Measurements from ENCODE around the gene KCTD15. TPM values are rescaled to one million over a fixed set of nuclear protein-coding genes. Genes with fewer than 3 reads are reported as not detected.

Gene KCTD15
- total RNA-seq, 2 experiments from 2014 or later = 8.7 to 9.6 TPM

- Mint-ChIP-seq H3K4me1 (peaks cover 3% of the 10 kb centered on the region), H3K36me3 (ENCODE audit: low read depth) (peaks cover 2% of the 10 kb centered on the region), H3K27me3 (no peaks in the 10 kb centered on the region), H3K9me3 (ENCODE audit: low read depth) (no peaks in the 10 kb centered on the region), H3K4me3 (no peak overlapping the region), H3K27ac (no peak overlapping the region)
- no peak for ATAC-seq
- ChIA-PET POLR2A (no interaction called here), CTCF (interaction anchor here (1.0 kb wide), 1 partner anchor 29 kb away, joined by 3 read pairs; no protein-coding TSS in a partner anchor)
- intact Hi-C loops (cut with DNase I, micrococcal nuclease) = no loop called here
- no peak for DNase-seq
These were observed 11.7 kb downstream of the KCTD15 start for GRCh38 chr19:33808399-33808798.

GRCh38 chr19:33809960-33810359 is 13.3 kb downstream of the KCTD15 start:
- ChIA-PET POLR2A (no interaction called here), CTCF (interaction anchor here (0.9 to 1.3 kb wide), 2 partner anchors 9 to 15 kb away, joined by 3 read pairs; no protein-coding TSS in a partner anchor)
- Mint-ChIP-seq H3K27ac (no peak overlapping the region), H3K9me3 (ENCODE audit: low read depth) (no peaks in the 10 kb centered on the region), H3K4me3 (no peak overlapping the region), H3K36me3 (ENCODE audit: low read depth) (peaks cover 2% of the 10 kb centered on the region), H3K27me3 (no peaks in the 10 kb centered on the region), H3K4me1 (peaks cover 3% of the 10 kb centered on the region)
- intact Hi-C loops (cut with DNase I, micrococcal nuclease) = no loop called here
- ATAC-seq (no peak), DNase-seq (no peak)

GRCh38 chr19:33810821-33811220 is 14.2 kb downstream of the KCTD15 start:
- H3K27ac Mint-ChIP-seq = no peak overlapping the region
- DNase-seq = no peak
- intact Hi-C loops (cut with DNase I, micrococcal nuclease) = no loop called here
- POLR2A ChIA-PET = no interaction called here
- peaks cover 3% of the 10 kb centered on the region for H3K4me1 Mint-ChIP-seq
- ATAC-seq = no peak
- CTCF ChIA-PET = interaction anchor here (0.9 kb wide), 1 partner anchor 26 kb away, joined by 3 read pairs; no protein-coding TSS in a partner anchor
- H3K4me3 Mint-ChIP-seq = no peak overlapping the region
- H3K36me3 Mint-ChIP-seq (ENCODE audit: low read depth) = peaks cover 2% of the 10 kb centered on the region
- no peaks in the 10 kb centered on the region for H3K27me3 Mint-ChIP-seq
- H3K9me3 Mint-ChIP-seq (ENCODE audit: low read depth) = no peaks in the 10 kb centered on the region

- ChIA-PET CTCF (interaction anchor here (0.9 kb wide), 1 partner anchor 26 kb away, joined by 3 read pairs; no protein-coding TSS in a partner anchor), POLR2A (no interaction called here)
- DNase-seq = no peak
- Mint-ChIP-seq H3K4me1 (peaks cover 1% of the 10 kb centered on the region), H3K9me3 (ENCODE audit: low read depth) (no peaks in the 10 kb centered on the region), H3K27me3 (no peaks in the 10 kb centered on the region), H3K4me3 (no peak overlapping the region), H3K36me3 (ENCODE audit: low read depth) (peaks cover 2% of the 10 kb centered on the region), H3K27ac (no peak overlapping the region)
- intact Hi-C loops (cut with DNase I, micrococcal nuclease) = no loop called here
- no peak for ATAC-seq
These were observed 14.6 kb downstream of the KCTD15 start for GRCh38 chr19:33811246-33811645.

GRCh38 chr19:33811736-33812387 is 15.2 kb downstream of the KCTD15 start:
- no peak overlapping the region for H3K27ac Mint-ChIP-seq
- no peaks in the 10 kb centered on the region for H3K4me1 Mint-ChIP-seq
- H3K27me3 Mint-ChIP-seq = no peaks in the 10 kb centered on the region
- no peaks in the 10 kb centered on the region for H3K9me3 Mint-ChIP-seq (ENCODE audit: low read depth)
- no peak for ATAC-seq
- H3K36me3 Mint-ChIP-seq (ENCODE audit: low read depth) = peaks cover 2% of the 10 kb centered on the region
- H3K4me3 Mint-ChIP-seq = no peak overlapping the region
- intact Hi-C loops (cut with DNase I, micrococcal nuclease) = no loop called here
- ChIA-PET POLR2A (no interaction called here), CTCF (no interaction called here)
- DNase-seq = no peak

- Mint-ChIP-seq H3K9me3 (ENCODE audit: low read depth) (no peaks in the 10 kb centered on the region), H3K27ac (no peak overlapping the region), H3K27me3 (no peaks in the 10 kb centered on the region), H3K36me3 (ENCODE audit: low read depth) (peaks cover 2% of the 10 kb centered on the region), H3K4me1 (no peaks in the 10 kb centered on the region), H3K4me3 (no peak overlapping the region)
- DNase-seq (no peak), ATAC-seq (no peak)
- CTCF ChIA-PET = no interaction called here
- POLR2A ChIA-PET = no interaction called here
- intact Hi-C loops (cut with DNase I, micrococcal nuclease) = no loop called here
These were observed 16.0 kb downstream of the KCTD15 start for GRCh38 chr19:33812388-33813330.

GRCh38 chr19:33813391-33814101 is 16.9 kb downstream of the KCTD15 start:
- POLR2A ChIA-PET = no interaction called here
- no peak overlapping the region for H3K27ac Mint-ChIP-seq
- no peak overlapping the region for H3K4me3 Mint-ChIP-seq
- H3K4me1 Mint-ChIP-seq = no peaks in the 10 kb centered on the region
- intact Hi-C loops (cut with DNase I, micrococcal nuclease) = no loop called here
- ATAC-seq (no peak), DNase-seq (no peak)
- H3K9me3 Mint-ChIP-seq (ENCODE audit: low read depth) = no peaks in the 10 kb centered on the region
- peaks cover 2% of the 10 kb centered on the region for H3K36me3 Mint-ChIP-seq (ENCODE audit: low read depth)
- H3K27me3 Mint-ChIP-seq = no peaks in the 10 kb centered on the region
- CTCF ChIA-PET = no interaction called here

- peaks cover 2% of the 10 kb centered on the region for H3K36me3 Mint-ChIP-seq (ENCODE audit: low read depth)
- DNase-seq = no peak
- no peak overlapping the region for H3K27ac Mint-ChIP-seq
- H3K27me3 Mint-ChIP-seq = no peaks in the 10 kb centered on the region
- no peaks in the 10 kb centered on the region for H3K9me3 Mint-ChIP-seq (ENCODE audit: low read depth)
- H3K4me3 Mint-ChIP-seq = no peak overlapping the region
- ATAC-seq = no peak
- H3K4me1 Mint-ChIP-seq = peaks cover 4% of the 10 kb centered on the region
- ChIA-PET CTCF (no interaction called here), POLR2A (no interaction called here)
- intact Hi-C loops (cut with DNase I, micrococcal nuclease) = no loop called here
These were observed 17.8 kb downstream of the KCTD15 start for GRCh38 chr19:33814181-33815165.

- ATAC-seq (no peak), DNase-seq (no peak)
- intact Hi-C loops (cut with DNase I, micrococcal nuclease) = no loop called here
- ChIA-PET CTCF (no interaction called here), POLR2A (no interaction called here)
- Mint-ChIP-seq H3K4me3 (no peak overlapping the region), H3K27ac (no peak overlapping the region), H3K36me3 (ENCODE audit: low read depth) (peaks cover 2% of the 10 kb centered on the region), H3K4me1 (peaks cover 10% of the 10 kb centered on the region), H3K27me3 (no peaks in the 10 kb centered on the region), H3K9me3 (ENCODE audit: low read depth) (no peaks in the 10 kb centered on the region)
These were observed 19.0 kb downstream of the KCTD15 start for GRCh38 chr19:33815380-33816340.

DNA sequence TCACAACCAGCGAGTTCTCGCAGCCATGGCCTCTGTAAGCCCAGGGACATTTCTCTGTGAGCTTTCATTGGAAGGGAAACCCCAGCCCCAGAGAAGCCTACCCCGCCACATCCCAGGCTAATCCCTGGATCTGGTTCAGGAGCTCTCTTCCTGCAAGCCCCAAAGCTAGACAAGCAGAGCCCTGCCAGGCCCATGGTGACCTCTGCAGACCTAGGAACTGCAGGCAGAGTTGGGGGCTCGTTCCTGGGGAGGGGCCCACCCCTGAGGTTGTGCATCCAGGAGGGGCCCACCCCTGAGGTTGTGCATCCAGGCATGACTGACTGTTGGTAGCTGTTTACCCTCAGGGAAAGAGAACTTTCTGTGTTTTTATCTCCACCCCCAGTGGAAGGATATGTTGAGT is 21.7 kb downstream of the KCTD15 start:
- Mint-ChIP-seq H3K27me3 (no peaks in the 10 kb centered on the region), H3K27ac (no peak overlapping the region)

More for the DNA sequence above, 21.7 kb downstream of the KCTD15 start:
- no peak overlapping the region for H3K4me3 Mint-ChIP-seq
- H3K9me3 Mint-ChIP-seq (ENCODE audit: low read depth) = no peaks in the 10 kb centered on the region
- CTCF ChIA-PET = interaction anchor here (1.0 to 2.4 kb wide), 5 partner anchors 8 to 223 kb away, joined by 3 to 10 read pairs (median 7); no protein-coding TSS in a partner anchor
- H3K36me3 Mint-ChIP-seq (ENCODE audit: low read depth) = no peaks in the 10 kb centered on the region
- H3K4me1 Mint-ChIP-seq = peaks cover 17% of the 10 kb centered on the region
- ATAC-seq = no peak
- intact Hi-C loops (cut with DNase I, micrococcal nuclease) = no loop called here
- POLR2A ChIA-PET = no interaction called here
- no peak for DNase-seq
